ENCODE results near the gene HSD17B1.
"Not testable (repeated sequence)": the region's sequence is repeated elsewhere in the genome, so short reads cannot be mapped to it uniquely, and the experiment has no call there.

The HSD17B1 gene

DNA sequence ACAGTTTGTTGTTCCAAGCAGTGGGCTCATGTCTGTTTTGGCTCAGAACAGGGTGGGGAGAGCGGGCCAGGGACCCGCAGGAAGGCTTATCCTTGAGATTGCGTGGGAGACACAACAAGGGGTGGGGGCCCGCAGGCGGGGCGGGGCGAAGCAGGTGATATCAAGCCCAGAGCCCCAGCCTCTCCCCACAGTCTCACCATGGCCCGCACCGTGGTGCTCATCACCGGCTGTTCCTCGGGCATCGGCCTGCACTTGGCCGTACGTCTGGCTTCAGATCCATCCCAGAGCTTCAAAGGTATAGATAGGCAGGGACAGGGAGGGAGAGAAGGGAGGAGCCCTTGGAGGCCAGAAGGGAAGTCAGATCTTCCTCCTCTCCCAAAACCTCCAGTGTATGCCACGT is at the start of gene HSD17B1:
Gene HSD17B1 (plus strand): TSS at position 188 of the 400 bp plus-strand sequence. CDS start 11 bp downstream, at position 199.
- not testable (repeated sequence) for DNase-seq

DNA sequence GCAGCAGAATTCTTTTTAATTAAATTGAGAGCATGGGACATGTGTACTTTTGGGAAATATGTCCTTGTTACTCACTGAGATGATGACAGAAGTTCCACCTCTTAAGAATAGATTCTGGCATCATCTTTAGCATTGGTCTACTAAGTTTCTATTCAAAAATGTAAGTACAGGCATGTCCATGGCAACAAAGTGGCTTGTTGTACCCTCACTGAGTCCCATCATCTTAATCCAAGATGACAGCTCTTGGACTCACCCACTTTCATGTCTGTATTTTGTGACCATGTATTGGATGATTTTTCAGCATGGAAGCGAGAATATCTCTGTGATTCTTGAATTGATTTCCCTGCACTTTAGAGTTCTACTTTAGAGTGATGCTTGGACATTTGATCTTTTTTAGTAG is 49.8 kb upstream of the HSD17B1 start:
- no peak for DNase-seq

DNA sequence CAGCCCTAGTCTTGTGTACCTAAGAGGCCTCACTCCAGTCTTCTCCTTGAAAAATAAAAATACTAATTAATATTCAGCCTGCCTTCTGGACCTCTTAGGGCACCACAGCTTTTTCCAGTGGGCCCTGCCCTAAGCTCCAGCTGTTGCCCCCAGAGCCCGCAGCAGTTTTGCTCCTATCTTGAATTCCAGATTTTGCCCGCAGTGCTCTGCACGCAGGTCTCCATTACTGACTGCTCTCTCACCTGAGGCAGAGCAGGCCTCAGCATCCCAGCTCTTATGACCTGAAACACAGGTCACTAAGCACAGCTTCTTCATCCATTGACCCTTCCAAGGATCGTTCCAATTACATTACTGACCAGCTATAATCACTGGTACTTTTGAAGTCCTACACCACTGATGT is 45.1 kb upstream of the HSD17B1 start:
- no peak for DNase-seq

DNA sequence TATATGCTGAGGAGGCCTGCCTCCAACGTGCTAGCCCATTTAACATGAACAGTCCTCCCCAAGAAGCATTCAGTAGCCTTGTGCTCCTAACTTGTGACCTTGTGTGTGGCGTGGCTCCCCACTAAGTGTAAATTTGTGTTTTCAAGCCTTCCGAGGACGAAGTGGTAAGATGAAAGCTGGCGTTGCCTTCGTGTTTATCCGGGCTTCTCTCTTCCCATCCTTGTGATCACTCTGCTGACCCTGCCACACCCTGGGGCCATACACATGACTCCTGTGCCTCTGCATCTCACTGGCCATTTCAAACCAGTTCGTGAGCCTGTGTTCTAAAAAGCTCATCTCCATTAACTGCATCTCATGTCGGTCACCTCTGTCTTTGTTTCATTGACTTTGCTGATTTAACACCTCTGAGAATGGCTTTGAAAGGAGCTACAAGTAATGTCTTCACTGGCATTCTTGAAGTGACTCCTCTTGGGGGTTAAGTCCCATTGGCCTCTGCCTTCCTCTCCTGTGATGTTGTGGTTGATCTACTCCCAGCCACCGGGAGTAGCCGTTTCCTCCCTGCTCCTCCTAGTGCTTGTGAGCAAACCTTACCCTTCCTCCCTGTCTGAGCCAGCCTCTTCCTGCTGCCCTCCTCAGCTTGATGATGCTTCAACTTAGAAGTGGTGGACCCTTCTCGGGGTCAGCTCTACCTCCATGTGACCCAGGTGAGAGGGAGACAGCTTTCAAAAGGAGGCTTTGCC is 44.1 kb upstream of the HSD17B1 start:
- DNase-seq = no peak

DNA sequence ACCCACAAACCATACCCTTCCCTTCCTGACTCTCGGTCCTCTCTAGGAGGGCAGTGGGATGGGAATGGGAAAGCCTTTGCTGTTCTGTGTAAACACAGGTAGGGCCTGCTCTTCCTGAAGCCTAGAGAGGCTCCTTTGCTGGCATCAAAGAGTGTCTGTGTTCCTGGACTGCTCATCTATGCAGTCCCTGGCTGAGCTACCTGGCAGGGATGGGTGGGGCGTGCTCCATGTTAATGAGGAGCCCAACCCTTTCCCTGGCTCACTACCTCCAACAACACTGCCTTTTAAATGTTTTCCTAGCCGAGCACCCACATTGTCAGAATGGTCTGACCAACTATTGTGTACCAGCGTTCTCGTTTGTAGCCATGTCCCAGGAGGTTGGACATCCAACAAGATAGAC is 43.3 kb upstream of the HSD17B1 start:
- DNase-seq = no peak

GRCh38 chr17:42509841-42510240 is 42.9 kb upstream of the HSD17B1 start:
- no peak for DNase-seq

DNA sequence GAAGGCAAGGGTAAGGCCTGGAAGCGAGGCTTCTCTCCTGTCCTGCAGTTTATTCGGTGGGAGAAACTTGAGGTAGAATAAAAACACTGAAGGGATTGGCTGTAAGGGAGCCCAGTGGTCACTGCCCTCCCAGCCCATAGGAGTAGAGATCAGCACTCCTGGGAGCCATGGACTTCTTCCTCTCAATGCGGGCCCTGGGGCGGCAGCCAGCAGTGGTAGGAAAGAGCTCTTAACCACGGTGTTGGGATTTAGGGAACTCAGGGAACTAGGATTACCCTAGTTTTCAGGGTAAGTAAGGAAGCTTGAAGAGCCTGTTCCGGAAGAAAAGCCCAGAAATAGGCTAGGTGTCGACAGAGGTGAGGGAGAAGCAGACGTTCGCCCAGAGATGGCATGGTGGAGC is 40.5 kb upstream of the HSD17B1 start:
- DNase-seq = no peak

GRCh38 chr17:42512733-42513251 is 39.9 kb upstream of the HSD17B1 start:
- no peak for DNase-seq

DNA sequence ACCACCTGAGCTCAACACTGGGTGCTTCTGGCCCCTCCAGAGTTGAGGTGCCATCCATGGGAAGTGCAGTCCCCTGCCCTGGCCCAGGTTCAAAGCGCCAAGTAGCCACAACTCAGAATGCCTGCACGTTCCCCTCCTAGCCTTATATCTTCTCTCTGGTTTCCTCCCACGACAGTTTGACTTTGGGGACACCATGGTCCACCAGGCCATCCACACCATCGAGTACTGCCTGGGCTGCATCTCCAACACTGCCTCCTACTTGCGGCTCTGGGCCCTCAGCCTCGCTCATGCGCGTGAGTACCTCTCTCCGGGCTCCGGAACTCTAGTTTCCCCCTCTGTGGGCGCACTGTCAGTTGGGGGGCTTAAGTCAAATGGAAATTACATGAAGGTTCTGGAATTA is 39.0 kb upstream of the HSD17B1 start:
- DNase-seq = no peak

GRCh38 chr17:42514279-42514678 is 38.4 kb upstream of the HSD17B1 start:
- no peak for DNase-seq

DNA sequence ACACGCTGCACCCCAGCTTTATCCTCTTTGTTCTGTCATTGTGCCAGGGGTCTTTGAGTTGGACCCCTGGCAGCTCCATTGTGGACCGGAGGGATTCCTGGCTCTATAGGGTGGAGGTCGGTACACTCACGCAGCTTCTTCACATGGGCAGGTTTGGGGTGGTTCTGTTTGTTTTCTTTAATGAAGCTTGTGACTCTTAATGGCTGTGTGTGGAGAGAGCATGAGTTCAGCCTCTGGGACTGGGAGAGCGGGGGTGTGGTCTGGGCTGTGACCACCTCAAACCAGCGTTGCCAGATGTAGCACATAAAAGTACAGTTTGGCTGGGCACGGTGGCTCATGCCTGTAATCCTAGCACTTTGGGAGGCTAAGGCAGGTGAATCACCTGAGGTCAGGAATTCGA is 37.9 kb upstream of the HSD17B1 start:
- no peak for DNase-seq

GRCh38 chr17:42517516-42517915 is 35.2 kb upstream of the HSD17B1 start:
- DNase-seq = peak; percentile 69 to 72

DNA sequence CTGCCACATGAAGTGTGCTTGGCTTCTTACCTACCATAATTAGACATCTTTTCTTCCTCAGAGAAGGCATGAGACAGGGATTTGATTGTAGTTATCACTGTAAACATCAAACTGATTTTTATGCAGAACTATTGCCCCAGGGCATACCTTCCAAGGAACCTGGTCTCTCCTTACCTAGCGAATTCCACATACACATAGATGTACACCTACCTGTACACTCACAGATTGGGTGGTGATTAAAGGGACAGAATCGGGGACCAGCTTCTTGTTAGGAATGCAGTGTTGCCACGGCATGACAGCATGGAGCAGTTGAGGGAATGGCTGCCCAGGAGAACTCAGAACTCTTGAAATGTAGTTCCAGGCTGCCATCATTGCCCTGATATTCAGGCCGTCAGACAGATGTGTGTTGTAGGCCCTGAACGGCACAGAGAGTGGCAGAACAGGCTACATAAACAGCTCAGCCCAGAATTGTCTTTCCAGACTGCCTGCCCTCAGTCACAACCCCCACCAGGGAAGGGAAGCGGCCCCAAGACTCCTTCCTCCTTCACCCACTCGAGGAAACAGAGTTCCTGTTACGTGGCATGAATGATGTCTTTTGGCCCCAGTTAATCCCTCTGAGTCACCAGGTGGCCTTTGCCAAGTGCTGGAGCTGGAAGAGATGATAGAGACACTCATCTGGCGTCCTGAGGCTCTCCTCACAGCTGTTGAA is 34.5 kb upstream of the HSD17B1 start:
- no peak for DNase-seq

DNA sequence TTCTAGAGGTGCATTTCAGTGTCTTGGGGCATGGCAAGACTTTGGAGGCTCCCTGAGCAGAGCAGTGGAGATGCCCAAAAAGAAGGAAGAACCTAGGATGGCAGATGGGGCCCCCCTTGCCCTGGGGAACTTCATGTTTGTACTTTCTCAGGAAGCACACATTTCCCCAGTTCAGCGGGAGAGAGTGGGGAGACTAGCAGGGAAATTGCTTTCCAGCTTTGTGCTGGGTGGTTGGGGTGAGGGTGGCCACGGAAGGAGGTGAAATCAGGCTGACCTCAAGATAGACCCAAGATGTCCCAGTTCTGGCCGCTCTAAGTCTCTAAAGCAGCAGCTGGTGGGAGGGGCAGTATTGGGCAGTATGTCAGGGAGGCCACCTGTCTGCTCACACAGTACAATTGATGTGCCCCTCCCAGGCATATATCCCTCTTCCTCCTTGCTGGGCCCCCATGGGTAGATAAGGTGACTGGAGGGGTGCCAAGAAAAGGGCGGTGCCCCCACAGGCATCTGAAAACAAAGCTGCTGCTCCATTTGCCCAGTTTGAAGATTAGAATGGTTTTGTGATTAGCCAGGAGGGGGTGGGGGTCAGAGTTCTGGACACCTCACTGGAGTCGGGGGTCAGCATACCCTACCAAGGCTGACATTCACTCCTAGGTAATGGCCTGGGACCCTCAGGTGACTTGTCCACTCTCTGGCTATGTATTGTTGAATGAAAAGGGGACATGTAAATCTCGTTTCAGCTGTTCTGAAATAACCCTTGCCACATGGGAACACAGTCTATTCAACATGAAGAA is 33.8 kb upstream of the HSD17B1 start:
- peak; percentile 19 to 20 for DNase-seq

GRCh38 chr17:42519546-42520491 is 32.9 kb upstream of the HSD17B1 start:
- no peak for DNase-seq

GRCh38 chr17:42520540-42520951 is 32.2 kb upstream of the HSD17B1 start:
- DNase-seq = no peak

- DNase-seq = no peak
Observed at GRCh38 chr17:42521036-42521435, 31.7 kb upstream of the HSD17B1 start.

GRCh38 chr17:42521666-42522262 is 31.0 kb upstream of the HSD17B1 start:
- DNase-seq = no peak

DNA sequence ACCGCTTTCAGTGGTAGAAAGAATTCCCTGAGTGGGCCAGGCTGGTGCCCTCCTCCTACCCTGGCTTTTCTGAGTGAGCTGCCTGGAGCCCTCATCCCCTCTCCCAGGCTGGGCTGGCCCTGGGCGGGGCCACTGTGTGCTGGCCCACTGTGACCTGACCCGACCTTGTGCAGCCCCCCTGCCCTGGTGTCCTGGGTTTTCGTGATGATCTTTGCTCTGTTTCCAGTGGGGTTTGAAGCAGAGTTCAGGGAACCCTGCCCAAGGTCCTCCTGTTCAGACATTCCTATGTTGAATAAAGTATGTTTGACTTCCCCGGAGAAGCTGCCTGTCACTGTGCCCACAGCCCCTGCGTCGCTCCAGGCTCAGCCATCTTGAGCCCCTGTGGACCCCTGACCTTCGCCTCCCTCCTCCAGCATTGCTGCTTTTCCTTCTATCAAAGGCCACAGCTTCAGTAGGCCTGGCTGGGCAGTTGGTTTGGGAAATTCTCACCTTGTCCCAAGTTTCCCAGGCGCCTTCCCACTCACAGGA is 30.4 kb upstream of the HSD17B1 start:
- no peak for DNase-seq

DNA sequence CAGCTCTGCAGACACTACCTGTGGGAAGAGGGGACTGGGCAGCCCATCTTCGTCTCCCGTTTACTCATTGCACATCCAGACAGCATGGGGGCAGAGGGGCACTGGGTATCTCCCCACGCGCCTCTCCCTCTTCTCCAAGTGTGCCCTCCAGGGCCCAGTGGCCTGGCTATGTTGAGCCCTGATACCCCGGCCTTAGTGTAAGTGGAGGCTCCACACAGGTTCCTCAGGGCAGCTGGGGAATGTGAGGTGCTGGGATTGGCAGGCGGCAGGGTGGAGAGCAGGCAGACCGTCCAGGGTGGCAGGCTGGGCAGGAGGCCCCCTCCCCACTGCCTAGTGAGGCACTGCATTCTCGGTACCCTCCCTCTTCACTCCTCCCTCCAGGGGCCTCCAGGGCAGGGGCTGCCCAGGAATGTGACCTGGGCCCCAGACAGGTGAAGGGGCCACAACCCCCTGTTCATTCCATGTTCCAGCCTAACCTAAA is 29.9 kb upstream of the HSD17B1 start:
- no peak for DNase-seq

- no peak for DNase-seq
Observed at GRCh38 chr17:42525221-42525620, 27.5 kb upstream of the HSD17B1 start.

All from NCI-H2081 (cell line).